NCI-H128 (cell line): ENCODE measurements around the gene SPNS2.
A peak's percentile ranks its signal among the peaks of the same experiment; 100 is the strongest.
"Not testable (repeated sequence)": the region's sequence is repeated elsewhere in the genome, so short reads cannot be mapped to it uniquely, and the experiment has no call there.

Experiments
- DNase-seq: peaks from one replicate; lab custom pipeline; 2025; ENCODE audit not compliant: unreplicated experiment; lab: John Stamatoyannopoulos, UW

The SPNS2 gene

GRCh38 chr17:4562015-4562969 lies 63.6 kb downstream of the SPNS2 start:
- DNase-seq = no peak

GRCh38 chr17:4565209-4566141 lies 66.8 kb downstream of the SPNS2 start:
- DNase-seq = peak; percentile 12

- peak; percentile 58 for DNase-seq
Observed at GRCh38 chr17:4566785-4567184, 68.1 kb downstream of the SPNS2 start.

GRCh38 chr17:4569591-4569990 lies 70.9 kb downstream of the SPNS2 start:
- DNase-seq = no peak

GRCh38 chr17:4572131-4572530 lies 73.5 kb downstream of the SPNS2 start:
- no peak for DNase-seq

- no peak for DNase-seq
Observed at GRCh38 chr17:4573115-4573514, 74.4 kb downstream of the SPNS2 start.

- DNase-seq = no peak
Observed at GRCh38 chr17:4573669-4574068, 75.0 kb downstream of the SPNS2 start.

GRCh38 chr17:4574448-4575045 lies 75.9 kb downstream of the SPNS2 start:
- no peak for DNase-seq

GRCh38 chr17:4576161-4576558 lies 77.5 kb downstream of the SPNS2 start:
- no peak for DNase-seq

- DNase-seq = no peak
Observed at GRCh38 chr17:4576729-4577322, 78.1 kb downstream of the SPNS2 start.

- DNase-seq = no peak
Observed at GRCh38 chr17:4577386-4577993, 78.8 kb downstream of the SPNS2 start.

- not testable (repeated sequence) for DNase-seq
Observed at GRCh38 chr17:4578349-4578748, 79.7 kb downstream of the SPNS2 start.

GRCh38 chr17:4579678-4580077 lies 81.0 kb downstream of the SPNS2 start:
- no peak for DNase-seq

GRCh38 chr17:4580291-4580690 lies 81.6 kb downstream of the SPNS2 start:
- no peak for DNase-seq

- DNase-seq = no peak
Observed at GRCh38 chr17:4582101-4582501, 83.4 kb downstream of the SPNS2 start.

- DNase-seq = no peak
Observed at GRCh38 chr17:4582691-4583090, 84.0 kb downstream of the SPNS2 start.

- no peak for DNase-seq
Observed at GRCh38 chr17:4583206-4583605, 84.5 kb downstream of the SPNS2 start.

- DNase-seq = no peak
Observed at GRCh38 chr17:4583782-4584100, 85.1 kb downstream of the SPNS2 start.

GRCh38 chr17:4584101-4584916 lies 85.6 kb downstream of the SPNS2 start, which contains the start of gene SMTNL2:
Gene SMTNL2 (plus strand): TSS chr17:4584529. CDS start chr17:4584606, 77 bp downstream.
- DNase-seq = no peak
